Smooth muscle cell (in vitro differentiated cells): ENCODE measurements around the gene MTHFR. TPM values are rescaled to one million over a fixed set of nuclear protein-coding genes. Genes with fewer than 3 reads are reported as not detected.

Source experiments
- DNase-seq: peaks from one replicate; lab custom pipeline; 2025; ENCODE audit not compliant: unreplicated experiment; lab: John Stamatoyannopoulos, UW
- H2AFZ ChIP-seq: fragments of 200-600 bp; sonication (generic); 2 replicates; pipeline ENCODE4 v1.6.0; 2016; ENCODE audit warnings: antibody characterized with exemption, low read depth, mild to moderate bottlenecking
- H3F3A ChIP-seq: fragments of 200-600 bp; sonication (generic); 2 replicates; pipeline ENCODE4 v1.6.0; 2017; ENCODE audit warnings: antibody characterized with exemption, low read depth
- H3K27ac ChIP-seq: fragments of 200-600 bp; sonication (generic); 2 replicates; pipeline ENCODE4 v1.5.1; 2016; ENCODE audit warnings: low read depth, mild to moderate bottlenecking
- H3K27me3 ChIP-seq: fragments of 200-600 bp; sonication (generic); 2 replicates; pipeline ENCODE4 v1.6.1; 2016; ENCODE audit warnings: low read depth, mild to moderate bottlenecking
- H3K36me3 ChIP-seq: fragments of 200-600 bp; sonication (generic); 2 replicates; pipeline ENCODE4 v1.5.1; 2016; ENCODE audit warnings: low read depth
- H3K4me1 ChIP-seq: fragments of 200-600 bp; sonication (generic); 2 replicates; pipeline ENCODE4 v1.5.1; 2016; ENCODE audit warnings: low read depth
- H3K4me2 ChIP-seq: fragments of 200-600 bp; sonication (generic); 2 replicates; pipeline ENCODE4 v1.6.0; 2016; ENCODE audit warnings: mild to moderate bottlenecking
- H3K4me3 ChIP-seq: fragments of 200-600 bp; sonication (generic); 2 replicates; pipeline ENCODE4 v1.5.1; 2016; ENCODE audit warnings: mild to moderate bottlenecking
- H3K79me2 ChIP-seq: fragments of 200-600 bp; sonication (generic); 2 replicates; pipeline ENCODE4 v1.6.0; 2016; ENCODE audit warnings: low read depth, mild to moderate bottlenecking
- H3K9ac ChIP-seq: fragments of 200-600 bp; sonication (generic); 2 replicates; pipeline ENCODE4 v1.6.0; 2016; ENCODE audit warnings: low read depth
- H3K9me3 ChIP-seq: fragments of 200-600 bp; sonication (generic); replicated peaks from 2 replicates; pipeline ENCODE4 v1.5.1; 2016; ENCODE audit warnings: low read depth
- H4K20me1 ChIP-seq: fragments of 200-600 bp; sonication (generic); 2 replicates; pipeline ENCODE4 v1.6.0; 2016; ENCODE audit warnings: low read depth
- CTCF ChIP-seq: fragments of 200-600 bp; sonication (generic); IDR thresholded peaks from 2 replicates; pipeline ENCODE4 v1.5.1; 2017; ENCODE audit warnings: borderline replicate concordance, mild to moderate bottlenecking, antibody characterized with exemption; ENCODE audit not compliant: insufficient read depth, poor library complexity, severe bottlenecking
- WGBS: methylation state at CpG from one replicate; pipeline ENCODE4 v1.1.7; 2016; ENCODE audit warnings: low lambda C conversion rate; 5-methylcytosine and 5-hydroxymethylcytosine counted together
- polyA plus RNA-seq: library from polyadenylated mRNA; unstranded; fragments of >200 nt; fragmentation: Nextera tagmentation; extraction: Ambion mirVana; gene quantifications from 2 replicates; pipeline ENCODE4 v1.2.1, GENCODE V29; 2016
- total RNA-seq: library from RNA; depleted of rRNA; stranded (reverse); fragments of >200 nt; gene quantifications from 2 replicates; pipeline ENCODE4 v1.2.3, GENCODE V29; 2014

MTHFR gene
- total and polyA plus RNA-seq, 2 experiments from 2014 or later, result 6.1 to 15.2 TPM

GRCh38 chr1:11767922-11768704, 37.7 kb downstream of the MTHFR start:
- DNase-seq, result no peak
- no peak for TF ChIP-seq CTCF
- WGBS, result 79% methylated on average over 16 of the region's 16 CpGs
- no peaks in the 10 kb centered on the region for H3K79me2 ChIP-seq
- no peaks in the 10 kb centered on the region for H3K4me1 ChIP-seq
- no peak overlapping the region for H3K4me2 ChIP-seq
- H4K20me1 ChIP-seq, result no peaks in the 10 kb centered on the region
- no peaks in the 10 kb centered on the region for H3K27me3 ChIP-seq
- H3K36me3 ChIP-seq, result no peaks in the 10 kb centered on the region
- H3K27ac ChIP-seq, result no peak overlapping the region
- H3K4me3 ChIP-seq, result no peak overlapping the region
- no peaks in the 10 kb centered on the region for H3F3A ChIP-seq
- no peak overlapping the region for H2AFZ ChIP-seq
- no peak overlapping the region for H3K9ac ChIP-seq
- no peaks in the 10 kb centered on the region for H3K9me3 ChIP-seq

- Histone ChIP-seq H2AFZ (no peak overlapping the region), H3K36me3 (no peaks in the 10 kb centered on the region), H4K20me1 (no peaks in the 10 kb centered on the region), H3K4me3 (no peak overlapping the region), H3K79me2 (no peaks in the 10 kb centered on the region), H3K27me3 (peaks cover 14% of the 10 kb centered on the region), H3F3A (no peaks in the 10 kb centered on the region), H3K4me2 (no peak overlapping the region), H3K27ac (no peak overlapping the region), H3K9ac (no peak overlapping the region), H3K4me1 (peaks cover 4% of the 10 kb centered on the region), H3K9me3 (no peaks in the 10 kb centered on the region)
- DNase-seq, result no peak
- WGBS, result 92% methylated on average over 14 of the region's 14 CpGs
- TF ChIP-seq CTCF, result no peak
Observed at GRCh38 chr1:11766429-11766776, 39.4 kb downstream of the MTHFR start.

- no peaks in the 10 kb centered on the region for H3K79me2 ChIP-seq
- peaks cover 4% of the 10 kb centered on the region for H3K4me1 ChIP-seq
- no peak overlapping the region for H3K4me2 ChIP-seq
- no peak overlapping the region for H3K4me3 ChIP-seq
- H3K36me3 ChIP-seq, result no peaks in the 10 kb centered on the region
- H3K27me3 ChIP-seq, result peaks cover 19% of the 10 kb centered on the region
- no peak for TF ChIP-seq CTCF
- H3K9ac ChIP-seq, result no peak overlapping the region
- H3F3A ChIP-seq, result no peaks in the 10 kb centered on the region
- H3K27ac ChIP-seq, result no peak overlapping the region
- H4K20me1 ChIP-seq, result no peaks in the 10 kb centered on the region
- no peak overlapping the region for H2AFZ ChIP-seq
- WGBS, result 93% methylated on average over 19 of the region's 19 CpGs
- H3K9me3 ChIP-seq, result no peaks in the 10 kb centered on the region
- DNase-seq, result no peak
Observed at GRCh38 chr1:11765661-11766428, 39.9 kb downstream of the MTHFR start.
